GM18870 (cell line): Measurements from ENCODE around the gene SND1.
"Not testable (repeated sequence)": the region's sequence is repeated elsewhere in the genome, so short reads cannot be mapped to it uniquely, and the experiment has no call there.

Experiments used
- ATAC-seq: cut with Tn5 transposase; IDR thresholded peaks from one replicate; pipeline ENCODE4 v1.9.1; 2021; ENCODE audit warnings: moderate library complexity; ENCODE audit not compliant: unreplicated experiment

SND1 gene

GRCh38 chr7:128105228-128106022, 453.4 kb downstream of the SND1 start:
- no peak for ATAC-seq

GRCh38 chr7:128106821-128107220, 454.8 kb downstream of the SND1 start:
- no peak for ATAC-seq

GRCh38 chr7:128107516-128107915, 455.5 kb downstream of the SND1 start:
- ATAC-seq = not testable (repeated sequence)

GRCh38 chr7:128108129-128108528, 456.1 kb downstream of the SND1 start:
- ATAC-seq = no peak

GRCh38 chr7:128108641-128109423, 456.8 kb downstream of the SND1 start:
- peak; percentile 97 for ATAC-seq

GRCh38 chr7:128109424-128109969, 457.5 kb downstream of the SND1 start:
- not testable (repeated sequence) for ATAC-seq

- ATAC-seq = no peak
Measured at GRCh38 chr7:128110641-128111364, 458.8 kb downstream of the SND1 start.

GRCh38 chr7:128112018-128112780, 460.2 kb downstream of the SND1 start:
- ATAC-seq = no peak

GRCh38 chr7:128112781-128113221, 460.8 kb downstream of the SND1 start:
- ATAC-seq = no peak

- no peak for ATAC-seq
Measured at GRCh38 chr7:128113839-128114238, 461.8 kb downstream of the SND1 start.

- no peak for ATAC-seq
Measured at GRCh38 chr7:128114806-128115205, 462.8 kb downstream of the SND1 start.

- ATAC-seq = no peak
Measured at GRCh38 chr7:128115336-128115820, 463.4 kb downstream of the SND1 start.

GRCh38 chr7:128115821-128116723, 464.1 kb downstream of the SND1 start:
- ATAC-seq = no peak

GRCh38 chr7:128116740-128117139, 464.7 kb downstream of the SND1 start:
- no peak for ATAC-seq

- ATAC-seq = no peak
Measured at GRCh38 chr7:128117691-128118090, 465.7 kb downstream of the SND1 start.

GRCh38 chr7:128119036-128119435, 467.0 kb downstream of the SND1 start:
- no peak for ATAC-seq

- no peak for ATAC-seq
Measured at GRCh38 chr7:128120116-128120515, 468.1 kb downstream of the SND1 start.

GRCh38 chr7:128120976-128121490, 469.0 kb downstream of the SND1 start:
- no peak for ATAC-seq
